ENCODE measurements around the gene KLF1. TPM values are rescaled to one million over a fixed set of nuclear protein-coding genes. Genes with fewer than 3 reads are reported as not detected.

KLF1 gene
- total and polyA plus RNA-seq, 2 of the 13 experiments (the other 11 are each of a cell fraction or from before 2014, with no cell fraction given), result not detected

- peak; percentile 20 for ATAC-seq
- POLR2A ChIA-PET, result interaction anchor here (1.4 kb wide), 1 partner anchor 25 kb away, joined by 15 read pairs; the partner anchor contains the start of gene GCDH
- no peak overlapping the region for H3K9ac ChIP-seq (ENCODE audit: insufficient read depth, low read depth, low read length)
- no TSS peak for BruUV-seq (replicated peaks)
- H3K36me3 ChIP-seq (replicated peaks in 1 of 2; ENCODE audit: control insufficient read depth in 1 of 2, insufficient read depth in 2 of 2, low read length in 2 of 2), result no peaks in the 10 kb centered on the region
- H3K27ac ChIP-seq (ENCODE audit: extremely low read length, insufficient read depth, low read length), result no peak overlapping the region
- no peaks in the 10 kb centered on the region for H3K79me2 ChIP-seq (ENCODE audit: insufficient read depth, low read length)
- FAIRE-seq, result no peak
- no peak overlapping the region for H3K4me2 ChIP-seq (ENCODE audit: low read depth, low read length)
- no peak overlapping the region for H2AFZ ChIP-seq (ENCODE audit: low read length)
- CTCF ChIA-PET (ENCODE audit: low intra/inter-chr PET ratio, low total read pairs), result interaction anchor here (2.0 kb wide), 1 partner anchor 99 kb away, joined by 7 read pairs; no protein-coding TSS in a partner anchor
- TF ChIP-seq PBX3 (CRISPR knock-in tag; IDR thresholded peaks at IDR 0.05; ENCODE audit: borderline replicate concordance) (no peak), MEIS2 (CRISPR knock-in tag; IDR thresholded peaks at IDR 0.05) (no peak), FOXO4 (CRISPR knock-in tag; conservative IDR thresholded peaks at IDR 0.05) (no peak), FOXA3 (CRISPR knock-in tag; IDR thresholded peaks at IDR 0.05) (no peak), ZC3H13 (CRISPR knock-in tag; IDR thresholded peaks at IDR 0.05) (no peak), ATRX (CRISPR knock-in tag; IDR thresholded peaks at IDR 0.05; ENCODE audit: borderline replicate concordance) (no peak), ZFP62 (CRISPR knock-in tag; IDR thresholded peaks at IDR 0.05) (no peak), ZBTB33 (CRISPR knock-in tag; IDR thresholded peaks at IDR 0.05) (no peak)
- H3K27me3 ChIP-seq (ENCODE audit: control insufficient read depth in 1 of 2, insufficient read depth in 2 of 2, low read length in 2 of 2), result no peaks in the 10 kb centered on the region
- 84% methylated on average over 10 of the region's 19 CpGs for WGBS (ENCODE audit: low lambda C conversion rate)
- in situ Hi-C loops (cut with HindIII; ENCODE audit: extremely low pct_ligation_motif_present, low pct_unique_long_range_greater_than_20kb) (no loop called here), intact Hi-C loops (cut with micrococcal nuclease; ENCODE audit: unreplicated experiment) (no loop called here)
- peaks cover 19% of the 10 kb centered on the region for H3K4me1 ChIP-seq (ENCODE audit: insufficient read depth, low read length)
- H4K20me1 ChIP-seq (ENCODE audit: insufficient read depth, low read length), result no peaks in the 10 kb centered on the region
- DNase-seq (ENCODE audit: low spot score), result no peak
- no peak overlapping the region for H3K4me3 ChIP-seq (replicated peaks in 1 of 3; ENCODE audit: insufficient read depth in 1 of 3, low read depth in 2 of 3, low read length in 3 of 3)
- H3K9me3 ChIP-seq (ENCODE audit: low read length), result no peaks in the 10 kb centered on the region
Measured at GRCh38 chr19:12865746-12866415, 21.1 kb downstream of the KLF1 start.
